ENCODE data around the gene GULP1. TPM values are rescaled to one million over a fixed set of nuclear protein-coding genes. Genes with fewer than 3 reads are reported as not detected.

GULP1 gene
- total RNA-seq, 1 donor from 2014 or later: not detected

GRCh38 chr2:188622601-188623260 is 331.1 kb downstream of the GULP1 start:
- no peaks in the 10 kb centered on the region for H3K4me1 Mint-ChIP-seq
- no peak overlapping the region for H3K27ac Mint-ChIP-seq
- peaks cover 2% of the 10 kb centered on the region for H3K9me3 Mint-ChIP-seq
- ChIA-PET CTCF (no interaction called here), POLR2A (no interaction called here)
- TF ChIP-seq, protein P1, sequence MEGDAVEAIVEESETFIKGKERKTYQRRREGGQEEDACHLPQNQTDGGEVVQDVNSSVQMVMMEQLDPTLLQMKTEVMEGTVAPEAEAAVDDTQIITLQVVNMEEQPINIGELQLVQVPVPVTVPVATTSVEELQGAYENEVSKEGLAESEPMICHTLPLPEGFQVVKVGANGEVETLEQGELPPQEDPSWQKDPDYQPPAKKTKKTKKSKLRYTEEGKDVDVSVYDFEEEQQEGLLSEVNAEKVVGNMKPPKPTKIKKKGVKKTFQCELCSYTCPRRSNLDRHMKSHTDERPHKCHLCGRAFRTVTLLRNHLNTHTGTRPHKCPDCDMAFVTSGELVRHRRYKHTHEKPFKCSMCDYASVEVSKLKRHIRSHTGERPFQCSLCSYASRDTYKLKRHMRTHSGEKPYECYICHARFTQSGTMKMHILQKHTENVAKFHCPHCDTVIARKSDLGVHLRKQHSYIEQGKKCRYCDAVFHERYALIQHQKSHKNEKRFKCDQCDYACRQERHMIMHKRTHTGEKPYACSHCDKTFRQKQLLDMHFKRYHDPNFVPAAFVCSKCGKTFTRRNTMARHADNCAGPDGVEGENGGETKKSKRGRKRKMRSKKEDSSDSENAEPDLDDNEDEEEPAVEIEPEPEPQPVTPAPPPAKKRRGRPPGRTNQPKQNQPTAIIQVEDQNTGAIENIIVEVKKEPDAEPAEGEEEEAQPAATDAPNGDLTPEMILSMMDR (IDR thresholded peaks at IDR 0.05): no peak
- no peaks in the 10 kb centered on the region for H3K27me3 Mint-ChIP-seq
- no peaks in the 10 kb centered on the region for H3K36me3 Mint-ChIP-seq (ENCODE audit: low read depth)
- DNase-seq: no peak
- no peak overlapping the region for H3K4me3 Mint-ChIP-seq
- intact Hi-C loops (cut with micrococcal nuclease): no loop called here
- no peak for ATAC-seq (ENCODE audit: low read depth)

GRCh38 chr2:188623995-188624643 is 332.4 kb downstream of the GULP1 start:
- intact Hi-C loops (cut with micrococcal nuclease): no loop called here
- Mint-ChIP-seq H3K27me3 (no peaks in the 10 kb centered on the region), H3K27ac (no peak overlapping the region), H3K9me3 (peaks cover 4% of the 10 kb centered on the region), H3K4me3 (no peak overlapping the region), H3K4me1 (no peaks in the 10 kb centered on the region), H3K36me3 (ENCODE audit: low read depth) (no peaks in the 10 kb centered on the region)
- TF ChIP-seq, protein P1 (IDR thresholded peaks at IDR 0.05): no peak
- ATAC-seq (ENCODE audit: low read depth) (no peak), DNase-seq (no peak)
- ChIA-PET CTCF (no interaction called here), POLR2A (no interaction called here)

DNA sequence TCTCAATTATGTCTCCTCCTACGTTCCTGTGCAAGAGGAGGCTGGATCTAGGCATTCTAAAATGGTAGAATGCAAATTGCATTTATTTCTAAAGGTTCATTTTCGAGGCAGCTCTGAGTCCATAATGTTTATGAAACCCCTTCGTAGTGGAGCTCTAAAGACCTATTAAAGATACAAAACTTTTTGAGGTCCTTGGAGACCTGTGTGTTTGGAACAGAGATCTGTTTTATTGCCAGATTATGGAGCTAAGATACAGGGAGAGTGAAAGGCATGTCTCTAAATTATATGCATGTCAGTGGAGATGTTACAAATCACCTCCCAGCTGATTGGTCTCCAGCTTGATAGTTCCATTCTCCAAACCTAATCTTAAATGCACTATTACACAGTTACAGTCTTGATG is 335.8 kb downstream of the GULP1 start:
- H3K27ac Mint-ChIP-seq: no peak overlapping the region
- peaks cover 2% of the 10 kb centered on the region for H3K9me3 Mint-ChIP-seq
- H3K4me1 Mint-ChIP-seq: no peaks in the 10 kb centered on the region
- intact Hi-C loops (cut with micrococcal nuclease): no loop called here
- ChIA-PET CTCF (no interaction called here), POLR2A (no interaction called here)
- H3K36me3 Mint-ChIP-seq (ENCODE audit: low read depth): no peaks in the 10 kb centered on the region
- DNase-seq (no peak), ATAC-seq (ENCODE audit: low read depth) (no peak)
- no peak overlapping the region for H3K4me3 Mint-ChIP-seq
- TF ChIP-seq, protein P1 (IDR thresholded peaks at IDR 0.05): no peak
- H3K27me3 Mint-ChIP-seq: no peaks in the 10 kb centered on the region

DNA sequence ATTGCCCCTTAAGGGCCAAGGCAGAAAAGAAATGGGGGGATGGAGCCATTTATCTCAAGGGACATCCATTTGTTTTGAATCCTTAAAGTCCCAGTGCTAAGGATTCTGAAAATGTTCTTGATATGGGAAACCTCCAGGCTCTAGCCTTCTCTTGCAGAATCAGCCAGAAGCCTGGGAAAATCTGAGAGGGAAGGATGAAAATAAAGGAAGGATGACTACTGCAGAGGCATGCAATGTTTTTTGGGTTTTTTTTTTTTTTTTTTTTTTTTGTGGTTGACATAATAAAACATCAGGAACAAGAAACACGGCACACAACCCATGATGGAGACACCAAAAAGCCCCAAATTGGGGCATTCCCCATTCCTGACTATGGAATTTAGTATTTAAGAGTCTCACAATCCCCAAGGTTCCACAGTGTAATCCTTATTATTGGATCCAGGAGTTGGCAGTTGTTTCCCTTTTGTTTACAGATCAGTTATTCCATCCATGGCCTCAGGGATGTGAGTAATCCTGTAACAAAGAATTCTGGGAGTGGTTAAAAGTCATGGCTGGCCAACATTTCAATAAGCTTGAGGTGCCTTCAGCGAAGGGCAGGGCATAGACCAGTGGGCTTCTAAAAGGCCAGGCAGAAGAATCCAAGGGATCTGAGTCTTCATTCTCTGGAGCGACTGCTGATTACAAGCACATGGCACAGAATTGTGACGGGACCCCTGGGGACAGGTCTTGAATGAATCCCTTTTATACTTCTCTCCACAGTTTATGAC is 337.5 kb downstream of the GULP1 start:
- Mint-ChIP-seq H3K4me3 (no peak overlapping the region), H3K4me1 (no peaks in the 10 kb centered on the region), H3K27ac (no peak overlapping the region), H3K36me3 (ENCODE audit: low read depth) (no peaks in the 10 kb centered on the region), H3K27me3 (no peaks in the 10 kb centered on the region), H3K9me3 (peaks cover 2% of the 10 kb centered on the region)
- DNase-seq: no peak
- CTCF ChIA-PET: no interaction called here
- POLR2A ChIA-PET: no interaction called here
- ATAC-seq (ENCODE audit: low read depth): no peak
- TF ChIP-seq, protein P1 (IDR thresholded peaks at IDR 0.05): no peak
- intact Hi-C loops (cut with micrococcal nuclease): no loop called here
